ENCODE measurements around the gene BCOR. TPM values are rescaled to one million over a fixed set of nuclear protein-coding genes. Genes with fewer than 3 reads are reported as not detected.

Gene BCOR
- total and polyA plus RNA-seq, 2 donors (not counting 1 experiment from before 2014, with no cell fraction given): 3.0 to 5.8 TPM

DNA sequence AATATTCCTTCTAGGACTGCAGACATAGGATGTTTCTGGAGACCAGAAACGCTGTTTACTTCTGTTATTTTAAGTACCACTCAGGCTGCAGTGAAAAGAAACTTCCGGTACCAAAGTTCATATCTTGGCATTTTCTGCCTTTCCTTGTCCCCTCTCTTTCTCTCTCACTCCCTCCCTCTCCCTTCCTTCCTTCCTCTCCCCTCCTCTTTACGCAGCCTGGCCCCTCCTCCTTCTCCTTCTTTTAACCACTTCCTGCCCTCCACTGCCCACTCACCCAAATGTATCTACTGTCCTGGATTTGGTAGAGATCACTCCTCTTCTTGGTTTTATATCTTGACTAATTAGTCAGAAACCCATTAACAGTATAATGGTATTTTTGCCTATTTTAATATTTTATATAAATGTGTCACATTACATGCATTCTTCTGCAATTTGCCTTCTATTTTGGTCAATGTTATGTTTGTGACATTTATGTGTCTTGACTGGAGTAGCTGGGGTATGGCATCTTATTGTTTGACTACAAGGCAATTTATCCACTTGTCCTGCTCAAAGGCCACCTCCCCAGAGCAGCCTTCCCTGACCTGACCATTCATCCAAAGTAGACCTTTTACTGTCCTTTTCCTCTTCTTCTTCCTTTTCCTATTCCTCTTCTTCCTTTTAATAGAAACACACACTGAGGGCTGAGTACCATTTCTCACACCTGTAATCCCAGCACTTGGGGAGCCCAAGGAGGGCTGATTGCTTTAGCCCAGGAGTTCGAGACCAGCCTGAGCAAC lies 56.9 kb downstream of the BCOR start:
- Histone ChIP-seq H3K27me3 (ENCODE audit: control insufficient read depth, insufficient read depth, low read length) (no peaks in the 10 kb centered on the region), H2AFZ (ENCODE audit: low read length) (no peak overlapping the region), H3K36me3 (ENCODE audit: control insufficient read depth, insufficient read depth, low read length) (no peaks in the 10 kb centered on the region), H3K9ac (ENCODE audit: insufficient read depth, low read length) (no peak overlapping the region), H3K79me2 (ENCODE audit: control insufficient read depth, insufficient read depth, low read length) (no peaks in the 10 kb centered on the region), H3K4me2 (ENCODE audit: extremely low read depth, insufficient read depth, low read length) (no peak overlapping the region), H4K20me1 (ENCODE audit: control insufficient read depth, extremely low read depth, insufficient read depth, low read length) (no peaks in the 10 kb centered on the region), H3K4me1 (ENCODE audit: control insufficient read depth, extremely low read depth, insufficient read depth, low read length) (no peaks in the 10 kb centered on the region), H3K9me3 (ENCODE audit: control insufficient read depth, insufficient read depth, low read depth, low read length) (no peaks in the 10 kb centered on the region), H3K4me3 (replicated peaks in 1 of 4; ENCODE audit: control extremely low read depth in 1 of 4, insufficient read depth in 1 of 4, low read depth in 3 of 4, low read length in 4 of 4) (no peak overlapping the region), H3K27ac (ENCODE audit: insufficient read depth, low read length) (no peak overlapping the region)
- TF ChIP-seq, protein P1, sequence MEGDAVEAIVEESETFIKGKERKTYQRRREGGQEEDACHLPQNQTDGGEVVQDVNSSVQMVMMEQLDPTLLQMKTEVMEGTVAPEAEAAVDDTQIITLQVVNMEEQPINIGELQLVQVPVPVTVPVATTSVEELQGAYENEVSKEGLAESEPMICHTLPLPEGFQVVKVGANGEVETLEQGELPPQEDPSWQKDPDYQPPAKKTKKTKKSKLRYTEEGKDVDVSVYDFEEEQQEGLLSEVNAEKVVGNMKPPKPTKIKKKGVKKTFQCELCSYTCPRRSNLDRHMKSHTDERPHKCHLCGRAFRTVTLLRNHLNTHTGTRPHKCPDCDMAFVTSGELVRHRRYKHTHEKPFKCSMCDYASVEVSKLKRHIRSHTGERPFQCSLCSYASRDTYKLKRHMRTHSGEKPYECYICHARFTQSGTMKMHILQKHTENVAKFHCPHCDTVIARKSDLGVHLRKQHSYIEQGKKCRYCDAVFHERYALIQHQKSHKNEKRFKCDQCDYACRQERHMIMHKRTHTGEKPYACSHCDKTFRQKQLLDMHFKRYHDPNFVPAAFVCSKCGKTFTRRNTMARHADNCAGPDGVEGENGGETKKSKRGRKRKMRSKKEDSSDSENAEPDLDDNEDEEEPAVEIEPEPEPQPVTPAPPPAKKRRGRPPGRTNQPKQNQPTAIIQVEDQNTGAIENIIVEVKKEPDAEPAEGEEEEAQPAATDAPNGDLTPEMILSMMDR (conservative IDR thresholded peaks at IDR 0.05 in 1 of 2, IDR thresholded peaks at IDR 0.05 in 1 of 2; ENCODE audit: low read depth in 1 of 2, low read length in 2 of 2): no peak
- TF ChIP-seq EZH2 (IDR thresholded peaks at IDR 0.05; ENCODE audit: low read length, missing control alignments): no peak
- no peak for DNase-seq (ENCODE audit: low read depth in 2 of 2)

DNA sequence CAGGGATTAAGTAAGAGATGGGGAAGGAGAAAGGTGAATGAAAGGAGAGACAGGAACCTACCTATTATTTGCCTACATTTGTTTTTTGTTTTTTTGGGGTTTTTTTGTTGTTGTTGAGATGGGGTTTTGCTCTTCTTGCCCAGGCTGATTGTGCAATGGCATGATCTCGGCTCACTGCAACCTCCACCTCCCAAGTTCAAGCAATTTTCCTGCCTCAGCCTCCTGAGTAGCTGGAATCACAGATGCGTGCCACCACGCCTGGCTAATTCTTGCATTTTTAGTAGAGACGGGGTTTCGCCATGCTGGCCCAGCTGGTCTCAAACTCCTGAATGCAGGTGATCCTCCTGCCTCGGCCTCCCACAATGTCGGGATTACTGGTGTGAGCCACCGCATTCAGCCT lies 57.9 kb downstream of the BCOR start:
- Histone ChIP-seq H3K27ac (ENCODE audit: insufficient read depth, low read length) (no peak overlapping the region), H3K36me3 (ENCODE audit: control insufficient read depth, insufficient read depth, low read length) (no peaks in the 10 kb centered on the region), H2AFZ (ENCODE audit: low read length) (no peak overlapping the region), H3K27me3 (ENCODE audit: control insufficient read depth, insufficient read depth, low read length) (no peaks in the 10 kb centered on the region), H3K79me2 (ENCODE audit: control insufficient read depth, insufficient read depth, low read length) (no peaks in the 10 kb centered on the region), H3K4me3 (replicated peaks in 1 of 4; ENCODE audit: control extremely low read depth in 1 of 4, insufficient read depth in 1 of 4, low read depth in 3 of 4, low read length in 4 of 4) (no peak overlapping the region), H3K9ac (ENCODE audit: insufficient read depth, low read length) (no peak overlapping the region), H3K9me3 (ENCODE audit: control insufficient read depth, insufficient read depth, low read depth, low read length) (no peaks in the 10 kb centered on the region), H4K20me1 (ENCODE audit: control insufficient read depth, extremely low read depth, insufficient read depth, low read length) (no peaks in the 10 kb centered on the region), H3K4me2 (ENCODE audit: extremely low read depth, insufficient read depth, low read length) (no peak overlapping the region), H3K4me1 (ENCODE audit: control insufficient read depth, extremely low read depth, insufficient read depth, low read length) (no peaks in the 10 kb centered on the region)
- DNase-seq (ENCODE audit: low read depth in 2 of 2): no peak
- TF ChIP-seq EZH2 (IDR thresholded peaks at IDR 0.05; ENCODE audit: low read length, missing control alignments): no peak
- TF ChIP-seq, protein P1 (conservative IDR thresholded peaks at IDR 0.05 in 1 of 2, IDR thresholded peaks at IDR 0.05 in 1 of 2; ENCODE audit: low read depth in 1 of 2, low read length in 2 of 2): no peak

DNA sequence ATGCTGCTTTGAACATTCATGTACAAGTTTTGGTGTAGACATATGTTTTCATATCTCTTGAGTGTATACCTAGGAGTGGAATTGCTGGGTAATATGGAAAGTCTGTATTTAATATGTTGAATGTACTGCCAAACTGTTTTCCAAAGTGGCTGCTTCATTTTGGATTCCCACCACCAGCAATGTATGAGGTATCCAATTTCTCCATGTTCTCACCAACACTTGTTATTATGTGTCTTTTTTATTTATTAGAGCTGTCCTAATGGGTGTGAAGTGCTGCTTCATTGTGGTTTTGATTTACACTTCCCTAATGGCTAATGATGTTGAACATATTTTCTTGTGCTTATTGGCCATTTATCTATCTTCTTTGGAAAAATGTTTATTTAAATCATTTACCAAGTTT lies 60.4 kb downstream of the BCOR start:
- DNase-seq (ENCODE audit: low read depth in 2 of 2): no peak
- Histone ChIP-seq H4K20me1 (ENCODE audit: control insufficient read depth, extremely low read depth, insufficient read depth, low read length) (no peaks in the 10 kb centered on the region), H3K4me3 (replicated peaks in 1 of 4; ENCODE audit: control extremely low read depth in 1 of 4, insufficient read depth in 1 of 4, low read depth in 3 of 4, low read length in 4 of 4) (no peak overlapping the region), H3K79me2 (ENCODE audit: control insufficient read depth, insufficient read depth, low read length) (no peaks in the 10 kb centered on the region), H2AFZ (ENCODE audit: low read length) (no peak overlapping the region), H3K9me3 (ENCODE audit: control insufficient read depth, insufficient read depth, low read depth, low read length) (no peaks in the 10 kb centered on the region), H3K36me3 (ENCODE audit: control insufficient read depth, insufficient read depth, low read length) (no peaks in the 10 kb centered on the region), H3K4me1 (ENCODE audit: control insufficient read depth, extremely low read depth, insufficient read depth, low read length) (no peaks in the 10 kb centered on the region), H3K27ac (ENCODE audit: insufficient read depth, low read length) (no peak overlapping the region), H3K27me3 (ENCODE audit: control insufficient read depth, insufficient read depth, low read length) (no peaks in the 10 kb centered on the region), H3K4me2 (ENCODE audit: extremely low read depth, insufficient read depth, low read length) (no peak overlapping the region), H3K9ac (ENCODE audit: insufficient read depth, low read length) (no peak overlapping the region)
- no peak for TF ChIP-seq EZH2 (IDR thresholded peaks at IDR 0.05; ENCODE audit: low read length, missing control alignments)
- TF ChIP-seq, protein P1 (conservative IDR thresholded peaks at IDR 0.05 in 1 of 2, IDR thresholded peaks at IDR 0.05 in 1 of 2; ENCODE audit: low read depth in 1 of 2, low read length in 2 of 2): no peak

Measured in fibroblast of lung (primary cell).